GM18909 (cell line): Measurements from ENCODE around the gene OR8K3.

Experiments
- ATAC-seq: cut with Tn5 transposase; IDR thresholded peaks from one replicate; pipeline ENCODE4 v1.9.1; 2021; ENCODE audit warnings: mild to moderate bottlenecking; ENCODE audit not compliant: unreplicated experiment, poor library complexity

The OR8K3 gene

DNA sequence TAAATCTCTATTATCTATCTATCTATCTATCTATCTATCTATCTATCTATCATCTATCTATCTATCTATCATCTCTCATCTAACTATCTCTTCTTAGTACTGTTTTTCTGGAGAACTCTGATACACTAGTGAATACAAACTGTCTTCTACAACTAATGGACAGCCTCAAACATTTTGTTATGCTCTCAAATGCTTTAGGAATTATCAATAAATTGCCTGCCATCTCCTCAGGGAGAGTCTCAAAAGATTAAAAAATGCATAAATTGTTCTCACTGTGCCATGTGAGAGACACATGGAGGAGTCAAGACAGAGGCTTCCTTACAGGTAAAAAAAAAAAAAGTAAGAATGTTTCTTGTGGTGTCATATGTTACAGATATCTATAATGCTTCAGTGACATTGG lies at the start of gene OR8K3:
OR8K3 (plus strand) TSS at position 301 of the 400 bp plus-strand sequence. CDS start 3,163 bp downstream, outside the sequence.
- no peak for ATAC-seq

- no peak for ATAC-seq
Measured at GRCh38 chr11:56271092-56271491, 43.9 kb upstream of the OR8K3 start.

DNA sequence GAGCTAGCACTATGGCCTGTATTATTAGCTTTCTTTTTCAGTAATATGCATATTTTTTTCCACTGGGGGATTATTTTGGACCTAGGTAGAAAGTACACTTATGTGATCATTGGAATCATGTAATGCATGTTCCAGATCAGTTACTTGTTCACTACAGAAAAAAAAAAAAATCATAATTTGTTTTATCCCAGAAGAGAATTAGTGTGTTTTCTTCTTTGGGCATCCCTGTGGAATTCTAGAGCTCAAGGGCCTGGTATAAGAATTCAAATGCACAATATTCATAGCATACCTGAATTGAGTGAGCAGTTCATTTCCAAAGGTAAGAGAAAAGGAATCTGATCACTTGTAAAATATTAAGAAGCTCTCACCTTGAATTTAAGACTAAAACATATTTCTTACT lies 41.1 kb upstream of the OR8K3 start, which contains the start of gene OR5T1:
OR5T1 (plus strand) TSS at position 301 of the 400 bp plus-strand sequence. CDS start 1,485 bp downstream, outside the sequence.
- no peak for ATAC-seq

GRCh38 chr11:56292154-56292553 lies 22.8 kb upstream of the OR8K3 start, which contains the start of gene OR8H1:
OR8H1 (minus strand) TSS chr11:56292254; CDS start chr11:56291062, 1,192 bp downstream.
- no peak for ATAC-seq

GRCh38 chr11:56296898-56297297 lies 18.0 kb upstream of the OR8K3 start:
- no peak for ATAC-seq

DNA sequence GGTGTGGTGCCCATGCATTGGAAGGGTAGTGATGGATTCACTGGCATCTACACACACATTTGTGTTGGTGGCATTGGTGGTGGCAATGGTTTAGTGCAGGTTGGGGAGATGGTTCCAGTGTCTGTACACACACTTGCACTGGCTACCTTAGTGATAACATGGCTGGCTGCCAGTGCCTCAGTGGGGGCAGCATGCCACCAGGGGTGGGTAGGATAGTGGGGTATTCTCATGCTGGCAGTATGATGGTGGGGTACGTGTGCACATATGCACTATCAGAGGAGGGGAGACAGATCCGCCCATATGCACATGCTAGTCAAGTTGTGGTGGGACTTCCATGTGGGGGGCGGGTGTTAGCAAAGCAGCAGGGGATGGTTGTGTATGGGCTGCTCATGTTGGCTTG lies 7.1 kb upstream of the OR8K3 start:
- ATAC-seq: no peak

DNA sequence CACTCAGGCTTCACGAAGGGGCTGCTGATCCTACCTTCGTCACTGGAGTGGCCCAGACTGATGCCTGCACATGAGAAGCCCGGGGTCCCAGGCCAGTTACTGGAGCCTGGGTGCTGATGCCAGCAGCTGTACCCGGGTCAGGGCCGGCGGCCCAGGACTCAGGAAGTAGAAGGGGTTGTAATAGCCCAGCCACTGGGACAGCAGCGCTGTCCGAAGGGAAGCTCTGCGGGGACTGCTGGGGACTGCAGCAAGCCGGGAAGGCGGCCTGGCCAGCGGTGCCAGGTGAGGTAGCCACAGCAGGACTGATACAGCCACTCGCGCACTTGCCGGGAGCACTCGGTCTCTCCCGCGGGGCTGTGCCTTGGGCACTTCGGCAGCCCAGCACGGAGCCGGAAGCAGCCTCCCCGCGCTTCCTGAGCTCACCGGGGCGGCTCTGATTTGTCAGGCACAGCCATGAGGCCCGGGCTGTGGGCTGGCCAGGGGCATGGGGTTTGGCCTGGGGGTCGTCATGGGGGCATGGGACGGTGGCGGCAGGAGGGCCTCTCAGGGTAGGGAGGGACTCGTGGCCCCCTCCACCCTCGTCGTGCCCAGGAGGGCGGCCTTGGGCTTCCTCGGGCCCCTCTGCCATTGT lies 17.0 kb downstream of the OR8K3 start:
- ATAC-seq: no peak

GRCh38 chr11:56333156-56333555 lies 18.2 kb downstream of the OR8K3 start:
- ATAC-seq: no peak

GRCh38 chr11:56340289-56340688 lies 25.3 kb downstream of the OR8K3 start:
- no peak for ATAC-seq

GRCh38 chr11:56345739-56346138 lies 30.8 kb downstream of the OR8K3 start, which contains the start of gene OR8K1:
OR8K1 (plus strand) TSS chr11:56346039; CDS start chr11:56346039, 0 bp downstream.
- no peak for ATAC-seq

DNA sequence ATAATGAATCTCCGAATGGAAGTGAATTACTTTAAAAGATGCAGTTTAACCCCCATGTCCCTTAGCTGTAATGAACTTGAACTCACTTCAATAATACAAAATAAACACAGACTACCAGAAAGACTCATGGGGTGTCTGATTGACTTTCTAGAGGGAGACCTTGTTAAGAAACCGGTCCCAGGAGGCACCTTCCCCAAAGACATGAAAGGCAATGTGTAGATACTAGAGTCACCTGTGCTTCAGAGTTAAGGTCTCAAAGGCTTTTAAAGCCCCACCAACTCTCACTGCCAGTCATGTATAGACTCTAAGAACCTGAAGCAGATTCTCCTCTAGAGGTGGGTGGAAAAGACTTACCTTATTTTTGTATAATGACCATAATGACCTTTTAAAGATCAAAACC lies 39.0 kb downstream of the OR8K3 start, which contains the start of gene OR8J1:
OR8J1 (plus strand) TSS at position 301 of the 400 bp plus-strand sequence. CDS start 5,956 bp downstream, outside the sequence.
- ATAC-seq: no peak
